GM18867 (cell line): ENCODE measurements around the gene ALDH5A1.
"Not testable (repeated sequence)": the region's sequence is repeated elsewhere in the genome, so short reads cannot be mapped to it uniquely, and the experiment has no call there.

ENCODE experiments used
- ATAC-seq: cut with Tn5 transposase; IDR thresholded peaks from one replicate; pipeline ENCODE4 v1.9.1; 2021; ENCODE audit warnings: mild to moderate bottlenecking, moderate library complexity; ENCODE audit not compliant: unreplicated experiment

ALDH5A1 gene

GRCh38 chr6:24484657-24485323 is 10.0 kb upstream of the ALDH5A1 start:
- no peak for ATAC-seq

- no peak for ATAC-seq
Measured at GRCh38 chr6:24486065-24486464, 8.7 kb upstream of the ALDH5A1 start.

GRCh38 chr6:24489470-24489869 is 5.3 kb upstream of the ALDH5A1 start, which contains the start of gene GPLD1:
GPLD1 (minus strand) TSS chr6:24489578; CDS start chr6:24489511, 67 bp downstream.
- ATAC-seq, result no peak

GRCh38 chr6:24489881-24490280 is 4.9 kb upstream of the ALDH5A1 start:
- ATAC-seq, result no peak

GRCh38 chr6:24490948-24491347 is 3.8 kb upstream of the ALDH5A1 start:
- no peak for ATAC-seq

GRCh38 chr6:24492475-24492874 is 2.3 kb upstream of the ALDH5A1 start:
- ATAC-seq, result no peak

- ATAC-seq, result peak; percentile 6
Measured at GRCh38 chr6:24493945-24494820, 586 bp upstream of the ALDH5A1 start.

GRCh38 chr6:24497254-24497970 is 2.6 kb downstream of the ALDH5A1 start:
- ATAC-seq, result no peak

GRCh38 chr6:24500683-24501082 is 5.9 kb downstream of the ALDH5A1 start:
- ATAC-seq, result no peak

- ATAC-seq, result no peak
Measured at GRCh38 chr6:24501374-24501773, 6.6 kb downstream of the ALDH5A1 start.

- ATAC-seq, result no peak
Measured at GRCh38 chr6:24501914-24502313, 7.1 kb downstream of the ALDH5A1 start.

GRCh38 chr6:24504287-24504648 is 9.5 kb downstream of the ALDH5A1 start:
- no peak for ATAC-seq

GRCh38 chr6:24504649-24505586 is 10.1 kb downstream of the ALDH5A1 start:
- ATAC-seq, result no peak

- ATAC-seq, result no peak
Measured at GRCh38 chr6:24506814-24507520, 12.2 kb downstream of the ALDH5A1 start.

GRCh38 chr6:24511976-24512375 is 17.2 kb downstream of the ALDH5A1 start:
- not testable (repeated sequence) for ATAC-seq

- ATAC-seq, result peak; percentile 60
Measured at GRCh38 chr6:24513602-24514001, 18.8 kb downstream of the ALDH5A1 start.

GRCh38 chr6:24517659-24518543 is 23.1 kb downstream of the ALDH5A1 start:
- ATAC-seq, result peak; percentile 80

- ATAC-seq, result peak; percentile 58
Measured at GRCh38 chr6:24520929-24521546, 26.3 kb downstream of the ALDH5A1 start.
